Stimulated activated CD4-positive, alpha-beta T cell treated with anti-CD3 and anti-CD28 coated beads, Interleukin-12 subunit alpha, Interleukin-12 subunit beta, amount 100 ng/mL, for 48 hours (primary cell): ENCODE measurements around the gene GATA1.

ENCODE experiments used
- DNase-seq, 3 donors: peaks; one replicate each; pipeline ENCODE4 v3.0.0-alpha.2; 2020; ENCODE audit warnings: low read depth in 2 of 3, low spot score in 1 of 3

The GATA1 gene

DNA sequence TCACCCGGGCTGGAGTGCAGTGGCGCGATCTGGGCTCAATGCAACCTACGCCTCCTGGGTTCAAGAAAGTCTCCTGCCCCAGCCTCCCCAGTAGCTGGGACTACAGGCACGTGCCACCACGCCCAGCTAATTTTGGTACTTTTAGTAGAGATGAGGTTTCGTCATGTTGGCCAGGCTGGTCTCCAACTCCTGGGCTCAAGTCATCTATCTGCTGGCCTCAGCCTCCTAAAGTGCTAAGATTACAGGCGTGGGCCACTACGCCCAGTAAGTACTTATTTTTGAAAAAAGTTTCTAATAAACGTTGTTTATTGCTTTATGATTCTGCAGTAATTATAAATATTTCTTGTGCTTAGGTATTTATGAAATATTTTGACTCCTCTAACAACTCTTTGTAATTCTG, 53.3 kb downstream of the GATA1 start:
- DNase-seq, result no peak
